Measurements from ENCODE around the gene UTS2B.

UTS2B gene

DNA sequence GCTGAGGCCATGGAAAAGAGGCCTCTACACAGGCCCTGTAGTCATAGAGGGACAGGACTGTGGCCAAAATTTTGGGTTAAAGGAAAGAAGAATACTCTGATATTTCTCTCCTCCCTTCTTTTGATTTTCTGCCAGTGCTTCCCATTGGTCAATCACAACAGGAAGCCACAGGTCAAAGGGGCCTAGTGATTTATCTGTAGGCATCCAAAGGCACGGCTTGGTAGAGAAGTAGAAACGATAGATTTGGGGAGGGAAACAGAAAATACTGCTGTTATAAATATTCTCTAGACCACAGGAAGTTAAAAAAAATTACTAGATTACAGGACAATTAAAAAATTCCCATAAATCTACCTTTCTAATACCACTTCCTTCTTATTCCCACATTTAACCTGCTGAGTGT, 2.8 kb downstream of the UTS2B start:
- DNase-seq (ENCODE audit: low read depth in 2 of 3, low spot score in 2 of 3) = no peak

GRCh38 chr3:191324936-191325335, 5.4 kb downstream of the UTS2B start:
- no peak for DNase-seq (ENCODE audit: low read depth in 2 of 3, low spot score in 2 of 3)

- no peak for DNase-seq (ENCODE audit: low read depth in 2 of 3, low spot score in 2 of 3)
Measured at GRCh38 chr3:191321019-191321767, 9.1 kb downstream of the UTS2B start.

DNA sequence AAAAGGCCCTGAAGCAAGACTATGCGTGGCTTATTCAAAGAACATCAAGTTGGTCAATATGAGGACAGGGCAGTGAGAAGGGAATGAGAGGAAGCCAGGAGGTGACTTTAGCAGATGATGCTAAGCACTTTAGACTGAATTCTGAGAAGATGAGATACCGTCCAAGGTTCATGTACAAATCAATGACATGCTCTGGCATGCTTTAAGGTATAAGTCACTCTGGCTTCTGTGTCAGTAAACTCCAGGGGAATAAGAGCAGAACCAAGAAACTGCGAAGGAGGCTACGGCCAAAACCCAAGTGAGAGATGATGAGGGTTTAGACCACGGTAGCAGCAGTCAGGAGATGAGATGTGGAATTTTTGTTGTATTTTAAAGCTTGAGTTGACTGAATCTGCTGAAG, 10.0 kb downstream of the UTS2B start:
- DNase-seq (ENCODE audit: low read depth in 2 of 3, low spot score in 2 of 3) = no peak

DNA sequence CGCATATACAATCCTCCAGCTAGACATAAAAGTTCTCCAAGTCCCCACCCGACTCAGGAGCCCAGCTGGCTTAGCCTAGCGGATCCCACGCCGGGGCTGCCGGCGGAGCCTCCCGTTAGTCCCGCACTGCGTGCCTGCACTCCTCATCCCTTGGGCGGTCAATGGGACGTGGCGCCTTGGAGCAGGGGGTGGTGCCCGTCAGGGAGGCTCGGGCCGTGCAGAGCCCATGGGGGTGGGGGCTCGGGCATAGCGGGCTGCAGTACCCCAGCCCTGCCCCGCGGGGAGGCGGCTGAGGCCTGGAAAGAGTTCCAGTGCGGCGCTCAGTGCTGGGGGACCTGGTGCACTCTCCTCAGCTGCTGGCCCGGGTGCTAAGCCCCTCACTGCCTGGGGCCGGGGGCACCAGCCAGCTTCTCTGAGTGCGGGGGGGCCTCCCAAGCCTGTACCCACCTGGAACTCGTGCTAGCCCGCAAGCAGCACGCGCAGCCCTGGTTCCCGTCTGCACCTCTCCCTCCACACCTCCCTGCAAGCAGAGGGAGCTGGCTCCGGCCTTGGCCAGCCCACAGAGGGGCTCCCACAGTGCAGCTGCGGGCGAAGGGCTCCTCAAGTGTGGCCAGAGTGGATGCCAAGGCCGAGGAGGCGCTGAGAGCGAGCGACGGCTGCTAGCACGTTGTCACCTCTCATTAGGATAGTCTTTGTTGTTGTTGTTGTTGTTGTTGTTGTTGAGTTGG, 13.3 kb downstream of the UTS2B start:
- DNase-seq (ENCODE audit: low read depth in 2 of 3, low spot score in 2 of 3) = no peak

DNA sequence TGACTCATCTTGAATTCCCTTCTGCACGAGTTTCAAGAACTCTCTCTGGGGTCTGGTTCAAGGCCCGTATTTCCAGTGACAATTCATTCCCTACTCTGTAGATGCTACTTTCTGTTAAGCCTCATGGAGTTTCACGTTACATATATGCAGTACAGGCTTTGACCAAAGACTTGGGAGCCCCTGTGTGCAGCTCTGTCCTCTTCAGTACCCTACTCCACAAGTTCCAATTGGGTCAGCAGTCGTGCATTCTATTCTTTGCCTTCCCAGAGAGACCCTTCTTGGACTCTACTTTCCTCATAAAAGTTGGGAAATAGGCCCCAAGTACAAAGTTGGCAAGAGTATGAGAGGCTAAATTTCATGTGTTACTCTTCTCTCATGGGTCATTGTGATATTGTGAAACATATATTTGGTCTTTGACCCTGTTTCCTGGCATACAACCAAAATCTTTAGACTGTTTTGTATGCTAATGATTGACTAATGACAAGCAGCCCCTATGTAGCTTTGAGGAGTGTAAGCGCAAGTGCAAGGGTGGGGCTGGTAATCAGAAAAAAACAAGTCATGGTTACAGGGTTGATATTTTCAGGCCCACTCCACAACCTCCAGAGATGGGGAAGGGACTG, 16.1 kb downstream of the UTS2B start:
- DNase-seq (ENCODE audit: low read depth in 2 of 3, low spot score in 2 of 3) = no peak

DNA sequence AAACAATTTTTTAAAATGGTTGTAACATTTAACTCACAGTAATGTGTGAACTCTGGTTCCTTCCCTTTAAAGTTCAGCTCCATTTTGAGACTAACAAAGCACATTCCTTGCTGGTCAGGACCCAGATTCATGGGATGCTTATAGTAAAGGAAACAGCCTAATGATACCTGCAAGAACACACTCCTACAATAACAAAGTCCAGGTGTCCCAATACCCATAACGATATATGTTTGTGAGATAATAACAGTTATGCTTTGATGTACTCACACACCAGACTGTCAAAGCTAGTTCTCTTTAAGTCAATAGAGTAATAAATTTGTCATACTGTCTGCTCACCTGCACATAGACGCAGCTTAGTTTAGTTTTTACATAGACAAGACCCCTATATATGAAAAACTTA, 17.0 kb downstream of the UTS2B start:
- no peak for DNase-seq (ENCODE audit: low read depth in 2 of 3, low spot score in 2 of 3)

DNA sequence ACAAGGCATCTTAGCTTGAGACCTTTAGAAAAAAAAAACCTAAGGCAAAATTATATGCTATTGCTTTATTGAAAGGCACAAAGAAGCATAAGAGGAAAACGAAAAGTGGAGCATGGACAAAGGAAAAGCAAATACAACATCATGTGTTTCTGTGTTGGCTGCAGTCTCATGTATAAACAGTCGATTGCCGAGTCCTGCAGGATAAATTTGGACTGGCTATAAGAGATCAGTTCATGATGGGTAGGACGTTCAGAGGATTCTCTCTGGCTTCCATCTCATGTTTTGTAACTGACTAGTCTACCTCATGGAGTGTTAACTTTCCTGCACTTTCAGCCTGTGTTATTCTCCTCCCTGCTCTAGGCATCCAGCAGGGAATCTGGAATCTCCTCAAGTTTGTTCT, 23.0 kb downstream of the UTS2B start:
- DNase-seq (ENCODE audit: low read depth in 2 of 3, low spot score in 2 of 3) = no peak

- DNase-seq (ENCODE audit: low read depth in 2 of 3, low spot score in 2 of 3) = no peak
Measured at GRCh38 chr3:191306428-191306827, 23.9 kb downstream of the UTS2B start.

DNA sequence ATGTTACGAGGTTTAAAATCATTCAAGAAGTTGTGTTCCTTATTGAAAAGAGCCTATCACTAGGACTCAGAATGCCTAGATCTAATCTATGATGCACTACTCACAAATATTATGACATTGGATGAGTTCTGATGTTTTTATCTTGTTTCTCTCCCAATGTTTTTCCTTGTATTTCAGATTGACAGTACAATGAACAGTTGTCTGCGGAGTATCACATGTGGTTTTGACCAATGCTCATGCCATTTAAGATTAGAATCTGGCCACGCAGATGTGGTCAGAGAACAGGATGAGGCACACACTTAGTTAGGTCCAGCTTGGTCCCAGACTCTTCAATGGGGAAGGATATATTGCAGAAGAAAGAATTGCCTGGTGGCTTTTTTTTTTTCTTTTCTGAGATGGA, 26.7 kb downstream of the UTS2B start:
- no peak for DNase-seq (ENCODE audit: low read depth in 2 of 3, low spot score in 2 of 3)

DNA sequence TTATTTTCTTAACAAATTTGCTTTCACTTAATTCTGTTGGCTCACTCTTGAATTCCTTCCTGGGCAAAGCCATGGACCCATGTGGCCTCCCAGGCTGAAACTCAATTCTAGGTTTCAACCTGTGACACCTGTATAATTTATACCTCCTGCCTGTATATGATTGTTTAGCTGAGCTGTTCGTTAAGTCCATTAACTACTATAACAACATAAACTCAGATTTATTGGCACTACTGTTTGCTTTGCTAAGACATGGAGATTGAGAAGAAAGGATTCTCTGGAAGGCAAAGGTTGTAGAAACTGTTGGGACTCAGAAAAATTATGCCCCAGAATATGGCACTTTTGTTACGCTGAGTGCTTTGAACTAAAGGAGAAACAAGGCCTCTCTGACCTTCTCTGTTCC, 27.9 kb downstream of the UTS2B start:
- DNase-seq (ENCODE audit: low read depth in 2 of 3, low spot score in 2 of 3) = no peak

- DNase-seq (ENCODE audit: low read depth in 2 of 3, low spot score in 2 of 3) = no peak
Measured at GRCh38 chr3:191301782-191302411, 28.4 kb downstream of the UTS2B start.

DNA sequence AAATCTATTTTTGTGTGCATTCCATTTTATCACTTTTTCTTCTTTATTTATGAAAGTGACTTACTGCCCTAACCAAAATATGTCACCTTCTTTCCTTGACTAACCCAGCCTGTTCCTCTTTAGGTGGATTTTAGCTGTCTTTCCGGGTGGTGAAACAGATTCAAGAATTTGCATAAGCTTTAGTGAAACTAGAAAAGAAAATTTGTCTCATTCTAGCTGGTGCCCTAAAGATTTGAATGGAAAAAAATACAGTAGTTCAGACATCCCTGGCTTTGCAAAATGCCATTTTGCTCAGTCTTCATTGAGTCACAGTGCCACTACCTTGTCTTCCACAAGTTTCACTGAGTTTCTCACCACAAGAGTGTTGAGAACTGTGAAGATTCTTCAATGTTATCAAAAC, 29.3 kb downstream of the UTS2B start:
- no peak for DNase-seq (ENCODE audit: low read depth in 2 of 3, low spot score in 2 of 3)

GRCh38 chr3:191300422-191300821, 29.9 kb downstream of the UTS2B start:
- no peak for DNase-seq (ENCODE audit: low read depth in 2 of 3, low spot score in 2 of 3)

DNA sequence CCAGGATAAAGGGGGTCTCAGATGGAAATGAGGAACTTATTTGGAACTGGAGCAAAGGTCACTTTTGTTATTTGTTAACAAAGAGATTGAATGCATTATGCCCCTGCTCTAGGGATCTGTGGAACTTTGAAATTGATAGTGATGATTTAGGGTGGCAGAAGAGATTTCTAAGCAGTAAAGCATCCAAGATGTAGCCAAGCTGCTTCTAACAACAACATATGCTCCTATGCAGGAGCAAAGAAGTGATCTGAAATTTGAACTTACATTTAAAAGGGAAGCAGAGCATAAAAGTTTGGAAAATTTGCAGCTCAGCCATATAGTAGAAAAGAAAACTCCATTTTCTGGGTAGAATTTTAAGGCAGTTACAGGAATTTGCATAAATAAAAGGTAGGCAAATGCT, 31.5 kb downstream of the UTS2B start:
- DNase-seq (ENCODE audit: low read depth in 2 of 3, low spot score in 2 of 3) = no peak

DNA sequence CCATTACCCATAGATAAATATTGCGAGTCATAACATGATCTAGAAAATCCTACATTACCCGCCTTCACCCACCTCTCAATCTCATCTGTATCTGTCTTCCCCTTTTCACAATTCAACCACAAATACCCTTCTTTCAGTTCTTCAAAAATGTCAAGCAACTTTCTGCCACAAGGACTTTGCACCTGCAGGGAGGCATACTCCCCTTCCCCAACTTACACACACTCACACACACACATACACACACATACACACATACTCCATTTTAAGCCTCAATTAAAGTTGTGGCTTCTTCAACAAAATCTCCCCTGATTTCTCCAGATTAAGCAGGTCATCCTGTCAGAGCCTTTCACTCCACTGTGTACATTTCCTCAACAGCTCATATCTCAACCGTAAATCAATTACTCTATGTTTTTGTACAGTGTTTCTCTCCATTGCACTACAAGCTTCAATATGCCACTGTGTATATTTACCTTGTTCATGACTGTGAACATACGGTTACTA, 34.2 kb downstream of the UTS2B start:
- no peak for DNase-seq (ENCODE audit: low read depth in 2 of 3, low spot score in 2 of 3)

DNA sequence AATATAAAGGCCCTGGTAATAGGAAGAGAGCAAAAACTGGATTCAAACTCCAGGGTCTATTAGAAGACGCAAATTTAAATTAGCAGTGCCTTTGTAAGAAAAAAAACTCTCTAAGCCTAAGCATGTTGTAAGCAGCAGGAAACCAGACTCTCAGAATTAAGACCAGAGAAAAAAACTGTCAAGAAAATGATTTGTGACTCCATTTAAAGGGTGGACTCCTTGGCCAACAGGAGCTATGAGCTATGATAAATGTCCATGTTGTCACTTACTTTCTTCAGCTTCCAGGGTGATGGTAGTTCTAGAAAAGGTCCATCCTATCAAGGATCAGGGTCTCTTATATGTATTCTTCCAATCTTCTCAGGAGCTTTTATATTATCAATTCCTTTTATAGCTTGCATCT, 36.0 kb downstream of the UTS2B start:
- DNase-seq (ENCODE audit: low read depth in 2 of 3, low spot score in 2 of 3) = no peak

DNA sequence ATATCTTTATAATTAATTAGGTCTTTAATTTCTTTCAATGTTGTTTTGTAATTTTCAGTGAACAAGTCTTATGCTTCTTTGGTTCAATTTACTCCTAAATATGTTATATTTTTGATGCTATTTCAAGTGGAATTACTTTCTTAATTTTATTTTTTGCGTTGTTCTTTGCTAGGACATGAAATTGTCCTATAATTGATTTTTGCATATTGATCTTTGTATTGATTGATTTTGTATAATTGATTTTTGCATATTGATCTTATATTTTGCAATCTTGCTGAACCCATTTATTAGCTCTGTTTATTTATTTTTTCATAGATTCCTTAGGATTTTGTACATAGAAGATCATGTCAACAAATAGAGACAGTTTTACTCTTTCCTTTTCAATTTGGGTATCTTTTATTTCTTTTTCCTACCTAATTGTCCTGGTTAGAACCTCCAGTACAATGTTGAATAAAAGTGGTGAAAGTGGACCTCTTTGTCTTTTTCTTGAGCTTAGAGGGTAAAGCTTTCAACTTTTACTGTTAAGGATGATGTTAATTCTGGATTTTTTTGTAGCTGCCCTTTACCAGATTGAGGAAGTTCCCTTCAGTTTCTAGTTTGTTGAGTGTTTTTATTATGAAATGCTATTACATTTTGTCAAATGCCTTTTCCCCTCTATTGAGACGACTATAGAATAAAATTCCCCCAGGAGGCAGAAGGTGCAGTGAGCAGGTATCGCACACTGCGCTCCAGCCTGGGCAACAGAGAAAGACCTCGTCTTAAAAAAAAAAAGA, 37.9 kb downstream of the UTS2B start:
- no peak for DNase-seq (ENCODE audit: low read depth in 2 of 3, low spot score in 2 of 3)

DNA sequence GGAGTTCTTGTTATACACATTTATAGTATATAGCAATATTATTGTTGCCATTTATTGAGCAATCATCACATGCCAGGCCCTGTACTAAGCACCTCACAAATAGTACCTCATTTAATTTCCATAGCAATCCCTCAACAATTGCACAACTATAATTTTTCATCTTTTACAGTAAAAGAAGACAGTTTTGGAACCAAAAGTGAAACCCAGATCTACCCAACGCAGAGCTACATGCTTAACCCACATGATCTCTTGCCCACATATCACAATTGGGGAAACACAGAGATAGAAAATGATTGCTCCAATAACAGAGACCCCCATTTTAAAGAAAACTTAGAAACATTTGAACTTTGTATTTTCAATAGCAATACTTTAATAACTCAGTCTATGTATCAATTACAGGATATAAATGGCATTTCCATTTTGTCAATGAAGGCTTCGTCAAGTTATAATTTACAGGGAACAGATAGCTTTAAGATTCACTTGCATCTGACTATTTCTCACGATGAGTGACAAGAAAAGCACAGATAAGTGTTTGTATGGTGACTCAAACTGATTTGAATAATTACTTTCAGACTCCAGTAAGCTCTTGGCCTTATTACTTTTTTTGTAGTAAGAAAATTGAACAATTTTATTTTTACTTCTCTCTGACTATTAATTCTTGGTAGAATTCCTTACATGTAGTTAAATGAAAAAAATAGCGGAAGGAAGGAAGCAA, 39.9 kb downstream of the UTS2B start:
- DNase-seq (ENCODE audit: low read depth in 2 of 3, low spot score in 2 of 3) = no peak

GRCh38 chr3:191283400-191283799, 46.9 kb downstream of the UTS2B start:
- no peak for DNase-seq (ENCODE audit: low read depth in 2 of 3, low spot score in 2 of 3)

All from activated CD8-positive, alpha-beta memory T cell treated with anti-CD3 and anti-CD28 coated beads for 48 hours (primary cell).